Stimulated activated naive CD8-positive, alpha-beta T cell treated with anti-CD3 and anti-CD28 coated beads, Interleukin-15, Interleukin-2, amounts not matched to agents 100 ng/mL and 50 ng/mL, for 24 hours (primary cell): ENCODE data around the gene CERK.

Experiments
- H3K27ac Mint-ChIP-seq: one replicate; pipeline ENCODE4 v1.8.0; 2021; ENCODE audit warnings: mild to moderate bottlenecking, mixed read lengths
- H3K27me3 Mint-ChIP-seq: one replicate; pipeline ENCODE4 v1.8.0; 2021; ENCODE audit warnings: mixed read lengths
- H3K36me3 Mint-ChIP-seq: one replicate; pipeline ENCODE4 v1.8.0; 2021; ENCODE audit warnings: low read depth, mixed read lengths
- H3K4me1 Mint-ChIP-seq: one replicate; pipeline ENCODE4 v1.8.0; 2021; ENCODE audit warnings: low read depth, mixed read lengths
- H3K4me3 Mint-ChIP-seq: one replicate; pipeline ENCODE4 v1.8.0; 2021; ENCODE audit warnings: mild to moderate bottlenecking, mixed read lengths
- H3K9me3 Mint-ChIP-seq: one replicate; pipeline ENCODE4 v1.8.0; 2021; ENCODE audit warnings: mixed read lengths

The CERK gene

DNA sequence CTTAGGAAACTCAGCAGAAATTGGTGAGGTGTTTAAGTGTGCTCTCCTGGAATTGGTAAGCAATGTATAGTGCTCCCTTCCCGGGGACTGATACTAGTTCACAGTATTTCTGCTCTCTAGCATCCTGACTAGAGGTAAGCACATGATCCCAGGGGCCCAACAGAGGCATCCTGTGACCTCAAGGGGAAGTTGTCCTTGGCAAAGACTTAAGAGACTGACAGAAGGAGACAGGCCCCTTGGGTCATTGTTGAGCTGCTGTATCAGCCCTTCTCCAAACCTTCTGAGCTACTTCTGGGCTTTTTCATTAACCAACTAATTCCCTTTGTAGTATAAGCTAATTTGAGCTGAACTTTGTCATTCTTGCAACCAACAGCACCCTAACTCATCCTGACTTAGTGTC lies 20.1 kb upstream of the CERK start:
- Mint-ChIP-seq H3K36me3 (peaks cover 21% of the 10 kb centered on the region), H3K27ac (no peak overlapping the region), H3K4me3 (no peak overlapping the region), H3K9me3 (peaks cover 6% of the 10 kb centered on the region), H3K27me3 (no peaks in the 10 kb centered on the region), H3K4me1 (peaks cover 47% of the 10 kb centered on the region)

DNA sequence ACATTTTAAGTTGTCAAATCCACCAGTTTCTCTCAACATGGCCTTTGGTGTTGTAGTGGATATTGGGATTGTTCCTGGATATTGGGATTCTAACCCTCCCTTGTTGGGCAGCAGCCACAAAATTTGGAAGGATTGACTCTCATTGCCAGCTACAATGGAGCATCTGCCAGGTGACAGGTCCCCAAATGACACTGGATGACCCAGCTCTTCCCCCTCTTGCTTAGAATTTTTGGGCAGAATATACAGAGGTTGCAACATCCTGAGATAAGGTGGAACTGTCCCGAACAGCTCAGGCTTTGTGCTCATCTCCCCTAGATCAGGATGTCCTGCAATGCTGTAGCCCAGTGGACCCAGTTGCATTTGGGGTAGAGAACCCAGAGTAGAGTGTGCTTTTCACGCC lies 19.1 kb upstream of the CERK start:
- peaks cover 41% of the 10 kb centered on the region for H3K4me1 Mint-ChIP-seq
- no peak overlapping the region for H3K27ac Mint-ChIP-seq
- peaks cover 14% of the 10 kb centered on the region for H3K36me3 Mint-ChIP-seq
- peaks cover 6% of the 10 kb centered on the region for H3K9me3 Mint-ChIP-seq
- no peaks in the 10 kb centered on the region for H3K27me3 Mint-ChIP-seq
- no peak overlapping the region for H3K4me3 Mint-ChIP-seq

DNA sequence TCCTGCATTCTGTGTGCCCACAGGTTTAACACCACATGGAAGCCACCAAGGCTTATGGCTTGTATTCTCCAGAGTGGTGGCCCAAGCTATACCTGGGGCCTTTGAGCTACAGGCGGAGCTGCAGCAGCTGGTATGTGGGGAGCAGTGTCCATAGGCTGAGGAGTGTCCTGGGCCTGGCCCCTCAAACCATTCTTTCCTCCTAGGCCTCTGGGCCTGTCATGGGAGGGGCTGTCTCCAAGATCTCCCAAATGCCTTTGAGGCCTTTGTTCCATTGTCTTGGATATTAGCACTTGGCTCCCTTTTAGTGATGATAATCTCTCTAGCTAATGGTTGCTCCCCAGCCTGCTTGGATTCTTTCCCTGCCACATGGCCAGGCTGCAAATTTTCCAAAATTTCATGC lies 18.0 kb upstream of the CERK start:
- Mint-ChIP-seq H3K9me3 (peaks cover 6% of the 10 kb centered on the region), H3K27ac (no peak overlapping the region), H3K36me3 (peaks cover 7% of the 10 kb centered on the region), H3K4me3 (no peak overlapping the region), H3K4me1 (peaks cover 34% of the 10 kb centered on the region), H3K27me3 (no peaks in the 10 kb centered on the region)

DNA sequence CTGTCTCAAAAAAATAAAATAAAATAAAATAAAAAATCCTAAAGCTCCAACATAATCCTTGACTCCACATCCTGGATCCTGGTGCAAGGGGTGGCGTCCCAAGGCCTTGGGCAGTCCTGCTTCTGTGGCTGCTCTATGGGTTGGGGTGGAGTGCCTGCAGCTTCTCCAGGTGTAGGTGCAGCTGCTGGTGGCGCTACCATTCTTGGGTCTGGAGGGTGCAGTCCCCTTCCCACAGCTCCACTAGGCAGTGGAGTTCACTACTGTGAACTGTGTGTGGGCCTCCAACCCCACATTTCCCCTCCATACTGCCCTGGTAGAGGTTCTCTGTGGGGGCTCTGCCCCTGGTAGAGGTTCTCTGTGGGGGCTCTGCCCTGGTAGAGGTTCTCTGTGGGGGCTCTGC lies 17.5 kb upstream of the CERK start:
- H3K4me1 Mint-ChIP-seq = peaks cover 34% of the 10 kb centered on the region
- peaks cover 7% of the 10 kb centered on the region for H3K36me3 Mint-ChIP-seq
- H3K9me3 Mint-ChIP-seq = peaks cover 6% of the 10 kb centered on the region
- H3K27me3 Mint-ChIP-seq = no peaks in the 10 kb centered on the region
- H3K27ac Mint-ChIP-seq = no peak overlapping the region
- H3K4me3 Mint-ChIP-seq = no peak overlapping the region

DNA sequence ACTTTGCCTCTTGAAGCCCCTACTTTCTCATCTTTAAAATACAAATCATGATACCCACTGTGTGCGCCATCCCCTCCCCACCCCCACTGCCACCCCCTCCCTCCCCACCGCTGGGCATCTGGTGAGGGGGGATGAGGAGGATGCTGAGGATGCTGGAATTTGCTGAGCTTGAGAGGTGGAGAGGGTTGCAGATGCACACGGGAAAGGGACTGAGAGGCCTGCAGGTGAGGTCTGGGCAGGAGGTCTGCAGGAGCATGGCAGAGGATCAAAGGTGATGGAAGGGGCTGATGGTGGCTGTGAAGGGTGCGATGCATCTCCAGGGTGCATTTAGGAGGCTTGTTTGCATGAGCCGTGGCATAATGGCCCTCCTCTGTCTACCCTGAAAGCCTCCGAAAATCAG lies 16.8 kb upstream of the CERK start:
- Mint-ChIP-seq H3K27me3 (no peaks in the 10 kb centered on the region), H3K27ac (no peak overlapping the region), H3K9me3 (peaks cover 6% of the 10 kb centered on the region), H3K4me1 (peaks cover 38% of the 10 kb centered on the region), H3K36me3 (peaks cover 7% of the 10 kb centered on the region), H3K4me3 (no peak overlapping the region)

DNA sequence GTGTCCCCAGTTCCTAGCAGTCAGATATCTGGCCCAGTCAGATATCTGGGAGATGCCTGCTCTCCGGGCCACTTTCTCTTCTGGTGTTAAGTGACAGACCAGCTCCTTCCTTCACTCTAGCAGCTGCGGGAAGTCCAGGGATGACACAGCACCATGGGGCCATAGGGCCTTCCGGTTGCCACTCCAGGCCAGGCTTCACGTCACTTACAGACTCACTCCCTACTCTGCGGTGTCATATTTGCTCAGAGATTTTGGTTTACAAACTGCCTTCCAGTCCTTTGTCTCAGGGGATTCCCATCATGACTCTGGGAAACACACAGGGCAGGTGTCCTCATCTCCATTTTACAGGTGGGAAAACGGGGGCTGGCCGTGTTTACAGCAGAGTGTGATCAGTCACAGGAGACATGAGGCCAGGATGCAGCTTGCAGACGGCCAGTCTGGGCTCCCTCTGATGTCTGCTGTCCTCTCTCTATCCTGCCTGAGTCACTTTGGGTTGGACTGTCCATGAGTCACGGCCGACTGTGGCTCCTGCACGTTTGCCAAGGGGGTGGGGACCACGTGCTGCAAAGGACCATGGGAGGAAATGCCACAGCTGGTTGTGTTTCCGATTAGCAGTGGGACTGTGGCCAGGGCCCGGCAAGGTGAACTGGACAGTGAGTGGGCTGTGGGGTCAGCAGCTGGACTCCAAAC lies 16.2 kb upstream of the CERK start:
- Mint-ChIP-seq H3K4me1 (peaks cover 44% of the 10 kb centered on the region), H3K9me3 (peaks cover 6% of the 10 kb centered on the region), H3K27ac (peak overlapping the region; percentile 83), H3K4me3 (no peak overlapping the region), H3K36me3 (peaks cover 7% of the 10 kb centered on the region), H3K27me3 (no peaks in the 10 kb centered on the region)

DNA sequence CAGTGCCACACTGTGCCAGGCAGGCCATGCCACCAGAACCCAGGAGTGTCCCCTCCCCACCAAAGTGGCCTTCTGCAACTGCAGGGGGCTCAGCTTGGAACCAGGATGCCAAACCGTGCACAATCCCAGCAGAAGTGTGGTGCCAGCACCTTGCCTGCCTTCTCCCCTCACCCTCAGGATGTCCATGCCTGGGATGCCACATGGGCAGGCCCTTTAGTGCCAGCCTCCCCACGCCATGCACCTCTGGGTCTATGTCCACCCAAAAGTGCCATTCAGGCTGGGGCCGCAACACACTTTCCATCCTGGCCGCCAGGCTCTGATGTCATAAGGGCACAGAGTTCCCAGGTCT lies 15.7 kb upstream of the CERK start:
- Mint-ChIP-seq H3K36me3 (peaks cover 7% of the 10 kb centered on the region), H3K4me3 (no peak overlapping the region), H3K27me3 (no peaks in the 10 kb centered on the region), H3K9me3 (peaks cover 6% of the 10 kb centered on the region), H3K4me1 (peaks cover 46% of the 10 kb centered on the region), H3K27ac (peak overlapping the region; percentile 83)

DNA sequence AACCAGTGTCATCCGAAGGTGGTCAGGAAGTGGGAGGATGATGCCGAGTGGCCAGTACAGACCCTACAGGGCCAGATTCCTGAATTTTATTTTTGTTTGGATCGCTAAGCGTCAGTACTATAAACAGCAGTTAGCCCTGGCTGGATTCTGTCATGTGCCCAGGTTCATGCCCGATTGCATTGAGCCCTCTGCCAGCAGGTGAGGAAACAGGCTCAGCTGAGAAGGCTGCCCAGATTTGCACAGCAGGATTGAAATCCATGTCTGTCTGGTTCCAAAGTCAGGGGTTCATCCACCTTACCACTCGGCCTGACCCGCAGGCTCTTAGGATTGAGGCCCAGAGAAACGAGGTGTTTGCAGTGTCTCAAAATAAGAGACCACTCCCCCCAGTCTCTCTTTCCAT lies 15.3 kb upstream of the CERK start:
- H3K36me3 Mint-ChIP-seq = peaks cover 7% of the 10 kb centered on the region
- no peak overlapping the region for H3K27ac Mint-ChIP-seq
- H3K4me3 Mint-ChIP-seq = no peak overlapping the region
- peaks cover 44% of the 10 kb centered on the region for H3K4me1 Mint-ChIP-seq
- no peaks in the 10 kb centered on the region for H3K27me3 Mint-ChIP-seq
- H3K9me3 Mint-ChIP-seq = peaks cover 6% of the 10 kb centered on the region

DNA sequence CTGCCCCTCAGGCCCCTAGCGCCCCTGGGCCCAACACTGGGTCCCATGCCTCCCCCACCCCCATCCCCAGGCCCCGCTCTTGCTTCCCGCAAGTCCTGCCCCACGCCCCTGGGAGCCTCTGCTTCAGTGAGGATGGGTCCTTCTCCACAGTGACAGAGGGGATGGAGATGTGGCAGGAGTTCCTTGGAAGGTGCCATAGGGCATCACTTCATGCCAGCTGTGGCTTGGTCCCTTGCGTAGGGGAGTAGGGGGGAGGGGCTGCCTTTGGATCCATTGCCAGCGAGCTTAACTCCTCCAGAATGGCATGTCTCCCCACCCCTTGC lies 14.9 kb upstream of the CERK start:
- peaks cover 7% of the 10 kb centered on the region for H3K36me3 Mint-ChIP-seq
- H3K27me3 Mint-ChIP-seq = no peaks in the 10 kb centered on the region
- peaks cover 6% of the 10 kb centered on the region for H3K9me3 Mint-ChIP-seq
- peaks cover 44% of the 10 kb centered on the region for H3K4me1 Mint-ChIP-seq
- no peak overlapping the region for H3K27ac Mint-ChIP-seq
- H3K4me3 Mint-ChIP-seq = no peak overlapping the region

DNA sequence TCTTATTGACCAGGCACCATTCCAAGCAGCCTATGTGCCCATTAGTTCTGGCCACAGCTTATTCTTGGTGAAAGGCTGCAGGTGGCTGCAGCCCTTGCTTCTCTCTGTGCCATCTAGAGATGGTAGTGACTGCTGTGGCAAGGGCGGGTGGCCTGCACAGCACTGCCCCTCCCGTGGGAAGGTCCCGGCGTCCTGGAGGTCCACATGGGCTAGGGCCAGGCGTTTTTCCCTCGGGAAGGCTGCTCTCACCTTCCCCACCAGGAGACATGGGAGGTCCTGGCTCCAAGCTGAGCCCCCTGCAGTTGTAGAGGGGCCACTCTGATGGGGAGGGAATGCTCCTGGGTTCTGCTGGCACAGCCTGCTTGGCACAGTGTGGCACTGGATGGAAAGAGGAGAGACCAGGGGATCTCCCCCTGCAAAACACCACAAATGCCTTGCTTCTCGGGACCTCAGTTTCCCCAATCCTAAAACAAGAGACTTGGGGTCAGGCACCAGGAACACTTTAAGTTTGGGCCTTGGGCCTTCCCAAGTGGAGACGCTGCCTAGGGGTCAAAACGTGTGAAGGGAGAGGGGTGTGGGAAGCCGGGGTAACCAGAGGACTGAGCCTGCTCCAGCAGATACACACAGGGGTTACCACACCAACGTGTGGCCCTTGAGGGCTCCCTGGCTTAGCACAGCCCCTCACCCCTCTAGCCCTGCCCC lies 14.4 kb upstream of the CERK start:
- Mint-ChIP-seq H3K9me3 (peaks cover 6% of the 10 kb centered on the region), H3K4me1 (peaks cover 44% of the 10 kb centered on the region), H3K4me3 (no peak overlapping the region), H3K27me3 (no peaks in the 10 kb centered on the region), H3K27ac (no peak overlapping the region), H3K36me3 (peaks cover 7% of the 10 kb centered on the region)

DNA sequence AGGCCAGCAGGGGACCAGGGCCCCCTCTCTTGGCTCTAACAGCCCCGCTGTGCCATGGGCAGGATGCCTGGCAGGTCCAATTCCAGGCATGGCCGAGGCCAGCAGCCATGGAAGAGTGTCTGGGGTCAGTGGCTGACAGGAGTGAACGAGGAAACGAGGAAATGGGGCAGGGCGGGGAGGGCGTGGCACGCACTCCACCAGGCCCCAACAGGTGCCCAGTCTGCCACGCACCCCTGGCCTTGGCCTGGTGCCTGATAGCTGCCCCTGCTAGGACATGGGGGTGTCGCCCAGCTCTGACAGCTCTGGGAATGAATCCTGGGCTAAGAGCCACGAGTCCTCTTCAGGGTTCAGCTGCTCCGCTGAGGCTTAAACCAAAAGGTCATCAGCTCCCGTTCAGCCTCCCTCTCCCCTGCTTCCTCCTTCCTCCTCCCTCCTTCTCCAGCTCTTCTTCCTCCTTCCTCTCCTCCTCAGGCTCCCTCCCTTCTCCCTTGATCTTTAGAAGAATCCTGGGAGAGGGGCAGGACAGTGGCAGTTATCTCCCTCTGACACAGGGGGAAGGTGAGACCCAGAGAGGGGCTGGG lies 12.9 kb upstream of the CERK start:
- H3K4me1 Mint-ChIP-seq = peaks cover 39% of the 10 kb centered on the region
- H3K27me3 Mint-ChIP-seq = no peaks in the 10 kb centered on the region
- H3K9me3 Mint-ChIP-seq = no peaks in the 10 kb centered on the region
- H3K27ac Mint-ChIP-seq = peak overlapping the region; percentile 90
- H3K36me3 Mint-ChIP-seq = no peaks in the 10 kb centered on the region
- H3K4me3 Mint-ChIP-seq = no peak overlapping the region

DNA sequence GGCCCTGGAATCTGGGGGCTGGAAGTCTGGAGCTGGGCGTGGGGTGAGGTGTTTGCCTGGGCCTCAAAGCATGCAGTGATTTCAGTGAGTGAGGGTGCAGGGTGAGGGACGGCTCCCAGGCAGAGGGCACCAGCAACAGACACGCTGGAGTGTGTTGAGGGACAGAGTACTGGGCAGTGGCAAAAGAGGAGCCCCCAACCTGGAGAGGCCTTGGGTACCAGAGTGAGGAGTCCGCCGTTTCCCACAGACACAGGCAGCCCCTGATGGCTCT lies 12.4 kb upstream of the CERK start:
- peaks cover 39% of the 10 kb centered on the region for H3K4me1 Mint-ChIP-seq
- peak overlapping the region; percentile 90 for H3K27ac Mint-ChIP-seq
- no peaks in the 10 kb centered on the region for H3K27me3 Mint-ChIP-seq
- no peaks in the 10 kb centered on the region for H3K9me3 Mint-ChIP-seq
- peak overlapping the region; percentile 67 for H3K4me3 Mint-ChIP-seq
- no peaks in the 10 kb centered on the region for H3K36me3 Mint-ChIP-seq

DNA sequence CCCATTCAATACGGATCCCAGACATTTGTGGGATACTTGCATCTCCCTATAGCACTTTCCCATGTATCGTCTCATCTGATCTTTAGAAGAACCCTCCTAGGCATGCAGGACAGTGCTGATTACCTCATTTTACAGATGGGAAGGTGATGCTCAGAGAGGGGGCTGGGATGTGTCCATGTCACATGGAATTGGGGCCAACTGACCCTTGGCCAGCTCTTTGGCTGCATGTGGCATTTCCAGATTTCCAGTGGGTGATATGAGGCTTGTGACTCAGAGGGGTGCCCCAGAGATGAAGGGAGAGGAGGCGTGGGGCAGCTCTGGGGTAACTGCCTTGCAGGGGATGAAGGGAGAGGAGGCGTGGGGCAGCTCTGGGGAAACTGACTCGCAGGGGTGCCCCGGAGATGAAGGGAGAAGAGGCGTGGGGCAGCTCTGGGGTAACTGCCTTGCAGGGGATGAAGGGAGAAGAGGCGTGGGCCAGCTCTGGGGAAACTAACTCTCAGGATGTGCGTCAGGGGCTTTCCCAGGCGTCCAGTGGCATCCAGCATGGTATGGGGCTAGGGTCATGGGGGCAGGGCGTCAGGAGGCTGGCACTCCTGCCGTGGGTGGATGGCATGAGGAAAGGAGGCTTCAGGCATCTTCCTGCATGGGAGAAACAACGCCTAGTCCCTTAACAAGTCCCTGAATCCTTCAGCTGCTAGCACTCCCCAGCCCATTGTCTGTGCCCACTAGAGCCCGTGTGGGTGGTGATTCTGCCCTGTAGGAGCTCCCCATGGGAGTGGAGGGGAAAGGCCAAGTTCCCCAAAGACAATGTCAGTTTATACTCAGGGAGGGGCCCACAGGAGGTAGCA lies 11.9 kb upstream of the CERK start:
- no peaks in the 10 kb centered on the region for H3K9me3 Mint-ChIP-seq
- H3K4me3 Mint-ChIP-seq = peak overlapping the region; percentile 67
- no peaks in the 10 kb centered on the region for H3K36me3 Mint-ChIP-seq
- H3K27ac Mint-ChIP-seq = peak overlapping the region; percentile 90
- H3K27me3 Mint-ChIP-seq = no peaks in the 10 kb centered on the region
- H3K4me1 Mint-ChIP-seq = peaks cover 39% of the 10 kb centered on the region

DNA sequence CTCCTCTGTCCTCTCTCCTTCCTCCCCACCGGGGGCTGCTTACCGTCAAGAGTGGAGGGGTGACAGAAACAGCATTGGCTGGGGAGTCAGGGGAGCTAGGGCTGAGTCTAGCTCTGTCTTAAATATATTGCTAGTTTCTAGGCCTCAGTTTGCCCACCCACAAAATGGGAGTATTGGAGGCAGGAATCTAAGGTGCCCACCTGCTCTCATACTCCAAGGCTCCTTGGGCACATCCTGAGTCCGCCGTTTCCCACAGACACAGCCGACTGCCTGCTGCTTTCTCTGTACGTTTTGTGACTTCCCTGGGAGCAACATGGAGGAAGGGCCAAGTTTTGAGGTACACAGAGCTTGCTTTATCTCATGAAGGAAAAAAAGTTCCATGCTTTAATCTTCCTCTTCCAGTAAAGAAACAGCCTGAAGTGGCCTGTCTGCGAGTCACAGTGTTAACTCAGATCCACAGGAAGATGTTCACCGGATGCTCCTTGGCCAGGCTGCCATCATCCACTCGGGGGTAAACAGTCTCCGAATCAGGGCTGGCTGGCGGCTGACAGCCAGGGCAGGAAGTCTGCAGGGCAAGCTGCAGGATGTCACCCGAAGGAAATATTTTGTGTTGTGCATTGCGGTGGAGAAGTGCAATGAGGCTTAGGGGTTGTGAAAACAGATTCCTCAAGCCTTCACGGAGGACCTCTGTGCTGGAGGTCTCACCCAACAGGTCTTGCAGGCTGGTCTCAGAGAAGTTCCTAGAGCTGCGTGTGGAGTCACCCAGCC lies 11.0 kb upstream of the CERK start:
- peak overlapping the region; percentile 67 for H3K4me3 Mint-ChIP-seq
- H3K36me3 Mint-ChIP-seq = no peaks in the 10 kb centered on the region
- H3K4me1 Mint-ChIP-seq = peaks cover 33% of the 10 kb centered on the region
- no peaks in the 10 kb centered on the region for H3K9me3 Mint-ChIP-seq
- H3K27ac Mint-ChIP-seq = peak overlapping the region; percentile 90
- no peaks in the 10 kb centered on the region for H3K27me3 Mint-ChIP-seq
